ENCODE data around the gene OLR1.

DNA sequence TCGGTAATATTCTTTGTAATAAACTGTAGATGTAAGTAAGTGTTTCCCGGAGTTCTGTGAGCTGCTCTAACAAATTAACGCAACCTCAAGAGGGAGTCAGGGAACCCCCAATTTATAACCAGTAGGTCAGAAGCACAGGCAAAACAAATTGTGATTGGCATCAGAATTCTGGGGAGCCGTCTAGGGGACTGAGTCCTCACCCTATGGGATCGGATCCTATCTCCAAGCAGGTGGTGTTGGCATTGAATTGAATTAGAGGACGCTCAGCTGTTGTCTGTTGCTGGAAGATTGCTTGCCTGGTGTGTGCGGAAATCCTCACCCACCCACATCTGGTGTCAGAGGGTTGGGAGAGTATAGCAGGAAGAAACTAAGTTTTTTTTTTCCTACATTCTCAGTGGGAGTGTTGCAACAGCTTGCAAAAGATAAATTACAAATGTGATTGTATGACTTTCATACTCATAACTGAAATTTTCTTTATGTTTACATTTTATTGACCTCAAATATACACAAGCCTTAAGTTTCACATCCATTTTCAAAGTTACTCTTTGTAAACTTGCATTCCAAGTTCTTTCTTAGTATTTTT is 12.4 kb upstream of the OLR1 start:
- TF ChIP-seq POLR2AphosphoS5 (IDR thresholded peaks at IDR 0.05) = no peak
- TF ChIP-seq, protein P1, sequence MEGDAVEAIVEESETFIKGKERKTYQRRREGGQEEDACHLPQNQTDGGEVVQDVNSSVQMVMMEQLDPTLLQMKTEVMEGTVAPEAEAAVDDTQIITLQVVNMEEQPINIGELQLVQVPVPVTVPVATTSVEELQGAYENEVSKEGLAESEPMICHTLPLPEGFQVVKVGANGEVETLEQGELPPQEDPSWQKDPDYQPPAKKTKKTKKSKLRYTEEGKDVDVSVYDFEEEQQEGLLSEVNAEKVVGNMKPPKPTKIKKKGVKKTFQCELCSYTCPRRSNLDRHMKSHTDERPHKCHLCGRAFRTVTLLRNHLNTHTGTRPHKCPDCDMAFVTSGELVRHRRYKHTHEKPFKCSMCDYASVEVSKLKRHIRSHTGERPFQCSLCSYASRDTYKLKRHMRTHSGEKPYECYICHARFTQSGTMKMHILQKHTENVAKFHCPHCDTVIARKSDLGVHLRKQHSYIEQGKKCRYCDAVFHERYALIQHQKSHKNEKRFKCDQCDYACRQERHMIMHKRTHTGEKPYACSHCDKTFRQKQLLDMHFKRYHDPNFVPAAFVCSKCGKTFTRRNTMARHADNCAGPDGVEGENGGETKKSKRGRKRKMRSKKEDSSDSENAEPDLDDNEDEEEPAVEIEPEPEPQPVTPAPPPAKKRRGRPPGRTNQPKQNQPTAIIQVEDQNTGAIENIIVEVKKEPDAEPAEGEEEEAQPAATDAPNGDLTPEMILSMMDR (IDR thresholded peaks at IDR 0.05) = no peak

Measured in esophagus muscularis mucosa (tissue), 3 donors.